ENCODE data around the gene RFX4.
"Not testable (repeated sequence)": the region's sequence is repeated elsewhere in the genome, so short reads cannot be mapped to it uniquely, and the experiment has no call there.

The RFX4 gene

GRCh38 chr12:106590601-106591000 is 7.8 kb downstream of the RFX4 start:
- no peak for DNase-seq (ENCODE audit: low read depth)

GRCh38 chr12:106594447-106594846 is 11.6 kb downstream of the RFX4 start:
- DNase-seq (ENCODE audit: low read depth): no peak

GRCh38 chr12:106595268-106595667 is 12.5 kb downstream of the RFX4 start:
- DNase-seq (ENCODE audit: low read depth): no peak

- no peak for DNase-seq (ENCODE audit: low read depth)
These were observed 15.2 kb downstream of the RFX4 start for GRCh38 chr12:106598003-106598402.

- no peak for DNase-seq (ENCODE audit: low read depth)
These were observed 16.5 kb downstream of the RFX4 start for GRCh38 chr12:106599302-106599701.

GRCh38 chr12:106600503-106600902 is 17.7 kb downstream of the RFX4 start:
- no peak for DNase-seq (ENCODE audit: low read depth)

GRCh38 chr12:106601031-106601430 is 18.2 kb downstream of the RFX4 start:
- no peak for DNase-seq (ENCODE audit: low read depth)

GRCh38 chr12:106601496-106601895 is 18.7 kb downstream of the RFX4 start:
- no peak for DNase-seq (ENCODE audit: low read depth)

GRCh38 chr12:106602076-106602475 is 19.3 kb downstream of the RFX4 start:
- no peak for DNase-seq (ENCODE audit: low read depth)

- no peak for DNase-seq (ENCODE audit: low read depth)
These were observed 22.4 kb downstream of the RFX4 start for GRCh38 chr12:106605254-106605653.

GRCh38 chr12:106620588-106620987 is 37.8 kb downstream of the RFX4 start:
- not testable (repeated sequence) for DNase-seq (ENCODE audit: low read depth)

GRCh38 chr12:106625976-106626375 is 43.2 kb downstream of the RFX4 start:
- no peak for DNase-seq (ENCODE audit: low read depth)

GRCh38 chr12:106629797-106630659 is 47.2 kb downstream of the RFX4 start:
- no peak for DNase-seq (ENCODE audit: low read depth)

GRCh38 chr12:106631150-106631549 is 48.3 kb downstream of the RFX4 start:
- DNase-seq (ENCODE audit: low read depth): no peak

- no peak for DNase-seq (ENCODE audit: low read depth)
These were observed 49.0 kb downstream of the RFX4 start for GRCh38 chr12:106631797-106632196.

GRCh38 chr12:106632797-106633450 is 50.1 kb downstream of the RFX4 start:
- DNase-seq (ENCODE audit: low read depth): no peak

- DNase-seq (ENCODE audit: low read depth): no peak
These were observed 50.6 kb downstream of the RFX4 start for GRCh38 chr12:106633451-106633823.

- DNase-seq (ENCODE audit: low read depth): no peak
These were observed 51.4 kb downstream of the RFX4 start for GRCh38 chr12:106634206-106634605.

GRCh38 chr12:106643000-106643399 is 60.2 kb downstream of the RFX4 start:
- no peak for DNase-seq (ENCODE audit: low read depth)

- no peak for DNase-seq (ENCODE audit: low read depth)
These were observed 61.7 kb downstream of the RFX4 start for GRCh38 chr12:106644335-106645073.

- no peak for DNase-seq (ENCODE audit: low read depth)
These were observed 62.2 kb downstream of the RFX4 start for GRCh38 chr12:106645074-106645421.

GRCh38 chr12:106645465-106646330 is 62.9 kb downstream of the RFX4 start:
- no peak for DNase-seq (ENCODE audit: low read depth)
